NB4 (cell line): ENCODE data around the gene RNASE8.
"Not testable (repeated sequence)": the region's sequence is repeated elsewhere in the genome, so short reads cannot be mapped to it uniquely, and the experiment has no call there.

ENCODE experiments used
- DNase-seq: peaks from one replicate; pipeline ENCODE4 v3.0.0; 2010; ENCODE audit warnings: low read depth
- H3K4me3 ChIP-seq: one replicate; pipeline ENCODE4 v1.5.1; 2011; ENCODE audit warnings: mild to moderate bottlenecking, low read depth, low read length, moderate library complexity
- CTCF ChIP-seq: IDR thresholded peaks from one replicate; pipeline ENCODE4 v1.5.1; 2012; ENCODE audit warnings: low read depth, low read length
- MAX ChIP-seq: IDR thresholded peaks from 2 replicates; pipeline ENCODE4 v1.6.1; 2011; ENCODE audit warnings: low read depth, low read length
- MYC ChIP-seq: IDR thresholded peaks from 2 replicates; pipeline ENCODE4 v1.6.1; 2011; ENCODE audit warnings: low read depth, low read length
- POLR2A ChIP-seq: IDR thresholded peaks from 2 replicates; pipeline ENCODE4 v1.6.1; 2011; ENCODE audit warnings: mild to moderate bottlenecking; ENCODE audit not compliant: insufficient read length; ENCODE audit errors: extremely low read depth

RNASE8 gene

GRCh38 chr14:21057803-21058675 is at the start of gene RNASE8:
TSS of gene RNASE8 (plus strand) at chr14:21057822. CDS start at chr14:21057893, 71 bp downstream.
- peak; percentile 13 for DNase-seq
- no peak for TF ChIP-seq CTCF
- no peak for TF ChIP-seq POLR2A
- no peak for TF ChIP-seq MYC
- no peak for TF ChIP-seq MAX
- no peak within 1 kb of the TSS for H3K4me3 ChIP-seq

- H3K4me3 ChIP-seq, DNase-seq: not testable (repeated sequence)
Measured at GRCh38 chr14:21009721-21010120, 47.9 kb upstream of the RNASE8 start.

- no peak for DNase-seq
- no peak overlapping the region for H3K4me3 ChIP-seq
- TF ChIP-seq MYC (no peak), POLR2A (no peak), CTCF (no peak), MAX (no peak)
Measured at GRCh38 chr14:21011136-21011535, 46.5 kb upstream of the RNASE8 start.

- H3K4me3 ChIP-seq, result no peak overlapping the region
- peak; percentile 87 for DNase-seq
- no peak for TF ChIP-seq POLR2A
- peak; percentile 80 for TF ChIP-seq CTCF
Measured at GRCh38 chr14:21014761-21015190, 42.8 kb upstream of the RNASE8 start.

GRCh38 chr14:21015312-21015711 is 42.3 kb upstream of the RNASE8 start:
- TF ChIP-seq POLR2A (no peak), MAX (peak; percentile 42; the same call in 1 of the 2 replicates), MYC (no peak), CTCF (no peak)
- H3K4me3 ChIP-seq, result no peak overlapping the region
- peak; percentile 72 for DNase-seq

- DNase-seq, result no peak
- TF ChIP-seq MYC, result no peak
- no peak overlapping the region for H3K4me3 ChIP-seq
Measured at GRCh38 chr14:21016413-21017190, 41.0 kb upstream of the RNASE8 start.
